Retina (tissue), 1 donor: ENCODE data around the gene PTPRN2.

Source experiments
- DNase-seq: peaks from one replicate; pipeline ENCODE4 v3.0.0-alpha.2; 2016

PTPRN2 gene

GRCh38 chr7:158074896-158075632 lies 512.6 kb downstream of the PTPRN2 start:
- DNase-seq: peak; percentile 48

- DNase-seq: peak; percentile 44
These were observed 513.5 kb downstream of the PTPRN2 start for GRCh38 chr7:158073845-158074840.

GRCh38 chr7:158072991-158073730 lies 514.5 kb downstream of the PTPRN2 start:
- no peak for DNase-seq

- no peak for DNase-seq
These were observed 517.3 kb downstream of the PTPRN2 start for GRCh38 chr7:158070222-158070920.

- DNase-seq: no peak
These were observed 518.8 kb downstream of the PTPRN2 start for GRCh38 chr7:158068853-158069252.

- DNase-seq: no peak
These were observed 519.6 kb downstream of the PTPRN2 start for GRCh38 chr7:158067931-158068482.

- peak; percentile 43 for DNase-seq
These were observed 520.2 kb downstream of the PTPRN2 start for GRCh38 chr7:158067219-158067930.

- DNase-seq: no peak
These were observed 521.5 kb downstream of the PTPRN2 start for GRCh38 chr7:158066085-158066484.

GRCh38 chr7:158065340-158065739 lies 522.3 kb downstream of the PTPRN2 start:
- DNase-seq: no peak

GRCh38 chr7:158064631-158065030 lies 523.0 kb downstream of the PTPRN2 start:
- no peak for DNase-seq

GRCh38 chr7:158063850-158064610 lies 523.6 kb downstream of the PTPRN2 start:
- DNase-seq: no peak

GRCh38 chr7:158062661-158063060 lies 525.0 kb downstream of the PTPRN2 start:
- DNase-seq: no peak

GRCh38 chr7:158061884-158062656 lies 525.6 kb downstream of the PTPRN2 start:
- no peak for DNase-seq

GRCh38 chr7:158061026-158061630 lies 526.5 kb downstream of the PTPRN2 start:
- peak; percentile 71 for DNase-seq

GRCh38 chr7:158060216-158060615 lies 527.4 kb downstream of the PTPRN2 start:
- DNase-seq: no peak

GRCh38 chr7:158057446-158057845 lies 530.2 kb downstream of the PTPRN2 start:
- no peak for DNase-seq

GRCh38 chr7:158056761-158057160 lies 530.9 kb downstream of the PTPRN2 start:
- no peak for DNase-seq

- DNase-seq: no peak
These were observed 531.7 kb downstream of the PTPRN2 start for GRCh38 chr7:158055726-158056510.
